HEK293 (cell line): Measurements from ENCODE around the gene PRMT2.
A peak's percentile ranks its signal among the peaks of the same experiment; 100 is the strongest.

Experiments used
- CTCF ChIA-PET: fragments of 350-600 bp; formaldehyde crosslinking; extraction: SDS; loops from one replicate; lab custom pipeline; 2021; ENCODE audit warnings: antibody characterized with exemption; lab: Yijun Ruan, JAX
- POLR2A ChIA-PET: fragments of 300-600 bp; formaldehyde crosslinking; extraction: SDS; loops from one replicate; lab custom pipeline; 2020; ENCODE audit warnings: antibody characterized with exemption, inconsistent platforms; lab: Yijun Ruan, JAX
- H3K27ac ChIP-seq: fragments of 200-500 bp; sonication (Bioruptor generic); 2 replicates; pipeline ENCODE4 v1.5.1; 2014; ENCODE audit warnings: low read depth, low read length, control low read depth, inconsistent platforms; ENCODE audit errors: extremely low read depth
- H3K36me3 ChIP-seq, 2 experiments: fragments of 200-500 bp in 1 of 2; sonication (Bioruptor generic) in 1 of 2; 1 replicate in 1 of 2; 2 replicates in 1 of 2; pipeline ENCODE4 v1.5.1; 2014 to 2017; ENCODE audit warnings: inconsistent platforms in 2 of 2, low read length in 2 of 2; ENCODE audit not compliant: control insufficient read depth in 2 of 2, insufficient read depth in 1 of 2
- H3K4me1 ChIP-seq: fragments of 200-500 bp; sonication (Bioruptor generic); 2 replicates; pipeline ENCODE4 v1.5.1; 2014; ENCODE audit warnings: mild to moderate bottlenecking, low read length, inconsistent platforms; ENCODE audit not compliant: control insufficient read depth, insufficient read depth
- H3K4me3 ChIP-seq: 2 replicates; pipeline ENCODE4 v1.5.1; 2011; ENCODE audit warnings: low read depth, mild to moderate bottlenecking, control low read depth, low read length, moderate library complexity
- H3K9me3 ChIP-seq: fragments of 200-500 bp; sonication (Bioruptor generic); 2 replicates; pipeline ENCODE4 v1.5.1; 2014; ENCODE audit warnings: low read depth, low read length, inconsistent platforms; ENCODE audit not compliant: control insufficient read depth, insufficient read depth
- KLF1 ChIP-seq: fragments of 450-650 bp; formaldehyde crosslinking; IDR thresholded peaks from 2 replicates; pipeline ENCODE4 v1.5.1; 2016; ENCODE audit warnings: missing biosample characterization, missing genetic modification characterization
- SP7 ChIP-seq: fragments of 450-650 bp; formaldehyde crosslinking; IDR thresholded peaks from 2 replicates; pipeline ENCODE4 v1.5.1; 2016; ENCODE audit warnings: missing biosample characterization, missing genetic modification characterization
- ZBTB11 ChIP-seq: fragments of 450-650 bp; formaldehyde crosslinking; conservative IDR thresholded peaks from 2 replicates; pipeline ENCODE4 v1.5.1; 2016; ENCODE audit warnings: low read depth, missing biosample characterization, missing genetic modification characterization
- ZBTB17 ChIP-seq: fragments of 450-650 bp; formaldehyde crosslinking; IDR thresholded peaks from 2 replicates; pipeline ENCODE4 v1.5.1; 2016; ENCODE audit warnings: missing biosample characterization, missing genetic modification characterization
- ZIC2 ChIP-seq: fragments of 450-650 bp; formaldehyde crosslinking; IDR thresholded peaks from 2 replicates; pipeline ENCODE4 v1.5.1; 2016; ENCODE audit warnings: missing biosample characterization, missing genetic modification characterization
- ZNF146 ChIP-seq: fragments of 450-650 bp; formaldehyde crosslinking; IDR thresholded peaks from 2 replicates; pipeline ENCODE4 v1.5.1; 2016; ENCODE audit warnings: missing biosample characterization, missing genetic modification characterization
- ZNF184 ChIP-seq: fragments of 450-650 bp; IDR thresholded peaks from 2 replicates; pipeline ENCODE4 v1.5.1; 2018; ENCODE audit warnings: missing biosample characterization, mild to moderate bottlenecking, missing genetic modification characterization
- ZNF2 ChIP-seq: fragments of 450-650 bp; formaldehyde crosslinking; IDR thresholded peaks from 2 replicates; pipeline ENCODE4 v1.5.1; 2016; ENCODE audit warnings: missing biosample characterization, missing genetic modification characterization
- ZNF391 ChIP-seq: fragments of 450-650 bp; formaldehyde crosslinking; IDR thresholded peaks from 2 replicates; pipeline ENCODE4 v1.5.1; 2016; ENCODE audit warnings: low read depth, missing biosample characterization, missing genetic modification characterization, borderline replicate concordance
- ZNF473 ChIP-seq: fragments of 450-650 bp; formaldehyde crosslinking; IDR thresholded peaks from 2 replicates; pipeline ENCODE4 v1.5.1; 2017; ENCODE audit warnings: missing biosample characterization, missing genetic modification characterization
- ZNF596 ChIP-seq: fragments of 450-650 bp; IDR thresholded peaks from 2 replicates; pipeline ENCODE4 v1.5.0; 2018; ENCODE audit warnings: missing biosample characterization, mild to moderate bottlenecking, missing genetic modification characterization, moderate library complexity
- TF ChIP-seq, protein P1 (sequence below): fragments of 450-650 bp; formaldehyde crosslinking; IDR thresholded peaks from 2 replicates; pipeline ENCODE4 v1.5.1; 2016; ENCODE audit warnings: missing biosample characterization, missing genetic modification characterization
- TF ChIP-seq, protein P2 (sequence below): fragments of 450-650 bp; formaldehyde crosslinking; IDR thresholded peaks from 2 replicates; pipeline ENCODE4 v1.5.1; 2016; ENCODE audit warnings: missing biosample characterization, missing genetic modification characterization
- TF ChIP-seq, protein P3 (sequence below): fragments of 450-650 bp; formaldehyde crosslinking; IDR thresholded peaks from 2 replicates; pipeline ENCODE4 v1.5.1; 2016; ENCODE audit warnings: missing biosample characterization, missing genetic modification characterization

Gene PRMT2

DNA sequence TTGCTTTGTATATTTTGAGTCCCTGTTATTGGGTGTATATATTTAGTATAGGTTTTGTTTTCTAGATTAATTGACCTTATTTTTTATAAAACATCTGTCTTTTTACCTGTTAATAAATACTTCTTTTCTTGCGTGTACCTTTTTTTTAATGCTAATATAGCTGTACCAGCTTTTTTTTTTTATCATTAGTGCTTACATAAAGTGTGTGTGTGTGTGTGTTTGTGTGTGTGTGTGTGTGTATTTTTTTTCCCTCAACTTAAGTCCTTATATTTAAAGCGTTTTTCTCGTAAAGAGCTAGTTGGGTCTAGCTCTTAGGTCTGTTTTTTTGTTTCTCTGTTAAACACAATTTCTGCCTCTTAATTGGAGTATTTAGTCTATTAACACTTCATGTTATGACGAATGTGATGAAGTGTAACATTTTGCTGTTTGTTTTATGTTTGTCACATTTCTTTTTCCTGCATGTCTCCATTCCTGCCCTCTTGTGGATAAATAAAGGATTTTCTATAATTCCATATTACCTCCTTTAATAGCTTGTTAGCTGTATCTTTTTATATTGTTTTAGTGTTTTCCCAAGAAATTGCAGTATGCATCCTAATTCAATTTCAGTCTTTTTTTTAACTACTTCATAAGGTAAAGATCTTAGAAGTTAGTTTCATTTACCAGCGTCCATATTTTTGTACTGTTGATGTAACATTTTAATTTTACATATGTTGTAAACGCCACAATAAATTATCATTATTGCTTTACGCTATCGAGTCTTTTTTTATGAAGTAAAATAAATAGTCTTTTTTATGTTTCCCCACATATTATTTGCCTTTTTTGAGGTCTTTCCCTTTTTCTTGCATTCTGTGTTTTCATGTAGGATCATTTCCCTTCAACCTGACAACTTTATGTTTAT lies 4.3 kb downstream of the PRMT2 start (continued):
- no peak for TF ChIP-seq ZBTB11 (tag by site-specific recombination)
- TF ChIP-seq ZNF2 (tag by site-specific recombination), result 0 out of 2 replicates have a peak, but pooled peaks have one; percentile 37
- TF ChIP-seq, protein P1, sequence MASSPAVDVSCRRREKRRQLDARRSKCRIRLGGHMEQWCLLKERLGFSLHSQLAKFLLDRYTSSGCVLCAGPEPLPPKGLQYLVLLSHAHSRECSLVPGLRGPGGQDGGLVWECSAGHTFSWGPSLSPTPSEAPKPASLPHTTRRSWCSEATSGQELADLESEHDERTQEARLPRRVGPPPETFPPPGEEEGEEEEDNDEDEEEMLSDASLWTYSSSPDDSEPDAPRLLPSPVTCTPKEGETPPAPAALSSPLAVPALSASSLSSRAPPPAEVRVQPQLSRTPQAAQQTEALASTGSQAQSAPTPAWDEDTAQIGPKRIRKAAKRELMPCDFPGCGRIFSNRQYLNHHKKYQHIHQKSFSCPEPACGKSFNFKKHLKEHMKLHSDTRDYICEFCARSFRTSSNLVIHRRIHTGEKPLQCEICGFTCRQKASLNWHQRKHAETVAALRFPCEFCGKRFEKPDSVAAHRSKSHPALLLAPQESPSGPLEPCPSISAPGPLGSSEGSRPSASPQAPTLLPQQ (tag by site-specific recombination), result 0 out of 2 replicates have a peak, but pooled peaks have one; percentile 13
- TF ChIP-seq, protein P2, sequence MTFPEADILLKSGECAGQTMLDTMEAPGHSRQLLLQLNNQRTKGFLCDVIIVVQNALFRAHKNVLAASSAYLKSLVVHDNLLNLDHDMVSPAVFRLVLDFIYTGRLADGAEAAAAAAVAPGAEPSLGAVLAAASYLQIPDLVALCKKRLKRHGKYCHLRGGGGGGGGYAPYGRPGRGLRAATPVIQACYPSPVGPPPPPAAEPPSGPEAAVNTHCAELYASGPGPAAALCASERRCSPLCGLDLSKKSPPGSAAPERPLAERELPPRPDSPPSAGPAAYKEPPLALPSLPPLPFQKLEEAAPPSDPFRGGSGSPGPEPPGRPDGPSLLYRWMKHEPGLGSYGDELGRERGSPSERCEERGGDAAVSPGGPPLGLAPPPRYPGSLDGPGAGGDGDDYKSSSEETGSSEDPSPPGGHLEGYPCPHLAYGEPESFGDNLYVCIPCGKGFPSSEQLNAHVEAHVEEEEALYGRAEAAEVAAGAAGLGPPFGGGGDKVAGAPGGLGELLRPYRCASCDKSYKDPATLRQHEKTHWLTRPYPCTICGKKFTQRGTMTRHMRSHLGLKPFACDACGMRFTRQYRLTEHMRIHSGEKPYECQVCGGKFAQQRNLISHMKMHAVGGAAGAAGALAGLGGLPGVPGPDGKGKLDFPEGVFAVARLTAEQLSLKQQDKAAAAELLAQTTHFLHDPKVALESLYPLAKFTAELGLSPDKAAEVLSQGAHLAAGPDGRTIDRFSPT (tag by site-specific recombination), result no peak
- TF ChIP-seq ZNF146 (tag by site-specific recombination), result no peak
- TF ChIP-seq SP7 (tag by site-specific recombination), result 0 out of 2 replicates have a peak, but pooled peaks have one; percentile 14
- TF ChIP-seq, protein P3, sequence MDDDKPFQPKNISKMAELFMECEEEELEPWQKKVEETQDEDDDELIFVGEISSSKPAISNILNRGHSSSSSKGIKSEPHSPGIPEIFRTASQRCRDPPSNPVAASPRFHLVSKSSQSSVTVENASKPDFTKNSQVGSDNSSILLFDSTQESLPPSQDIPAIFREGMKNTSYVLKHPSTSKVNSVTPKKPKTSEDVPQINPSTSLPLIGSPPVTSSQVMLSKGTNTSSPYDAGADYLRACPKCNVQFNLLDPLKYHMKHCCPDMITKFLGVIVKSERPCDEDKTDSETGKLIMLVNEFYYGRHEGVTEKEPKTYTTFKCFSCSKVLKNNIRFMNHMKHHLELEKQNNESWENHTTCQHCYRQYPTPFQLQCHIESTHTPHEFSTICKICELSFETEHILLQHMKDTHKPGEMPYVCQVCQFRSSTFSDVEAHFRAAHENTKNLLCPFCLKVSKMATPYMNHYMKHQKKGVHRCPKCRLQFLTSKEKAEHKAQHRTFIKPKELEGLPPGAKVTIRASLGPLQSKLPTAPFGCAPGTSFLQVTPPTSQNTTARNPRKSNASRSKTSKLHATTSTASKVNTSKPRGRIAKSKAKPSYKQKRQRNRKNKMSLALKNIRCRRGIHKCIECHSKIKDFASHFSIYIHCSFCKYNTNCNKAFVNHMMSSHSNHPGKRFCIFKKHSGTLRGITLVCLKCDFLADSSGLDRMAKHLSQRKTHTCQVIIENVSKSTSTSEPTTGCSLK (tag by site-specific recombination), result no peak
- TF ChIP-seq ZNF184 (tag by site-specific recombination), result no peak
- TF ChIP-seq ZBTB17 (tag by site-specific recombination), result no peak

DNA sequence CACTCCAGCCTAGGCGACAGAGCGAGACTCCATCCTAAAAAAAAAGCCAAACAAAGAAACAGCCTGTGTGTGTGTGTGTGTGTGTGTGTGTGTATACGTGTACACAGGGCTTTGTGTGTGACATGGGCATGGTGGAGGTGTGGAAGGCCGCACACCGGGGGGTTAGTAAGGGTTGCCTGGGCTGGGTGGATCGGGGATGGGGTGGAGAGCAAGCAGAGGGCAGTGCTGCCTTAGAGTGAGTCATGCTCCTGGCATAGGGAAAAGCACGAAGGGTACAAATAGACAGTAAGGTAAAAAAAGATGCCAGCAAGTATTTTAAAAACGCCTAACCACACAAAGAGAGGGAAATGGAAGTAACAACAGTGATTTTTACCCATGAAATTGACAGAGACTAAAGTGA lies 6.2 kb downstream of the PRMT2 start:
- no peaks in the 10 kb centered on the region for H3K9me3 ChIP-seq
- 0 out of 2 replicates have a peak, but pooled peaks cover 2% of the 10 kb centered on the region for H3K4me1 ChIP-seq
- ChIA-PET POLR2A (interaction anchor here (0.6 kb wide), 1 partner anchor 25 kb away, joined by 4 read pairs; no protein-coding TSS in a partner anchor), CTCF (no interaction called here)
- TF ChIP-seq ZNF391 (tag by site-specific recombination) (no peak), ZNF596 (tag by site-specific recombination) (no peak), ZIC2 (0 out of 2 replicates have a peak, but pooled peaks have one; percentile 11), KLF1 (no peak), ZNF473 (tag by site-specific recombination) (no peak)
- H3K4me3 ChIP-seq, result no peak overlapping the region
- H3K27ac ChIP-seq, result no peak overlapping the region
- H3K36me3 ChIP-seq, result peaks cover 36 to 48% of the 10 kb centered on the region in 2 experiments
